Measurements from ENCODE around the gene PSD4. TPM values are rescaled to one million over a fixed set of nuclear protein-coding genes. Genes with fewer than 3 reads are reported as not detected.

Gene PSD4
- total and polyA plus RNA-seq, 2 experiments from 2014 or later, result 2.5 to 9.0 TPM

DNA sequence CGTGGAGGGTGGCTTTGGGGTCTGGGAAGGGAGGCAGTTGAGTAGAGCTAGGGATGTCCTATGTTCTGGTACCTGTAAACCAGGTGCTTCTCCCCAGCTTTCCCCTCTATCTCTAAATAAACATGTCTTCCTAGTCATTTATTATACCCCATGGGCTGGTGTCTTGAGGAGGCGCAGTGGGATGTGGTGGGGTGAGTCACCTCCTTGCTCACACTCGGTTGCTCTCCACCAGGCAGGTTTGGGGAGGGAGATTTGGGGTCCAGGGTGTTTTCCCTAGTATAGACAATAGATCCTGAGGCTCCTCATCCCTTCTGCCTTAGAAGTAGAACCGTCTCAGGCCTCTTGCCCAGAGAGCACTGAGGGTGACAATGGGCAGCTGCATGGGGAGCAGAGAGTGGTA is 5.1 kb downstream of the PSD4 start:
- no peak overlapping the region for H3K4me3 ChIP-seq
- H3K36me3 ChIP-seq, result no peaks in the 10 kb centered on the region
- no peaks in the 10 kb centered on the region for H3K27me3 ChIP-seq
- no peak overlapping the region for H3K27ac ChIP-seq
- no peak for DNase-seq (ENCODE audit: low read depth in 1 of 2, low spot score in 1 of 2)
- TF ChIP-seq, protein P1, sequence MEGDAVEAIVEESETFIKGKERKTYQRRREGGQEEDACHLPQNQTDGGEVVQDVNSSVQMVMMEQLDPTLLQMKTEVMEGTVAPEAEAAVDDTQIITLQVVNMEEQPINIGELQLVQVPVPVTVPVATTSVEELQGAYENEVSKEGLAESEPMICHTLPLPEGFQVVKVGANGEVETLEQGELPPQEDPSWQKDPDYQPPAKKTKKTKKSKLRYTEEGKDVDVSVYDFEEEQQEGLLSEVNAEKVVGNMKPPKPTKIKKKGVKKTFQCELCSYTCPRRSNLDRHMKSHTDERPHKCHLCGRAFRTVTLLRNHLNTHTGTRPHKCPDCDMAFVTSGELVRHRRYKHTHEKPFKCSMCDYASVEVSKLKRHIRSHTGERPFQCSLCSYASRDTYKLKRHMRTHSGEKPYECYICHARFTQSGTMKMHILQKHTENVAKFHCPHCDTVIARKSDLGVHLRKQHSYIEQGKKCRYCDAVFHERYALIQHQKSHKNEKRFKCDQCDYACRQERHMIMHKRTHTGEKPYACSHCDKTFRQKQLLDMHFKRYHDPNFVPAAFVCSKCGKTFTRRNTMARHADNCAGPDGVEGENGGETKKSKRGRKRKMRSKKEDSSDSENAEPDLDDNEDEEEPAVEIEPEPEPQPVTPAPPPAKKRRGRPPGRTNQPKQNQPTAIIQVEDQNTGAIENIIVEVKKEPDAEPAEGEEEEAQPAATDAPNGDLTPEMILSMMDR (IDR thresholded peaks at IDR 0.05; ENCODE audit: low read depth, low read length), result no peak
- H3K4me1 ChIP-seq (ENCODE audit: low read depth), result peaks cover 7% of the 10 kb centered on the region
- H3K9me3 ChIP-seq (ENCODE audit: low read depth), result no peaks in the 10 kb centered on the region

DNA sequence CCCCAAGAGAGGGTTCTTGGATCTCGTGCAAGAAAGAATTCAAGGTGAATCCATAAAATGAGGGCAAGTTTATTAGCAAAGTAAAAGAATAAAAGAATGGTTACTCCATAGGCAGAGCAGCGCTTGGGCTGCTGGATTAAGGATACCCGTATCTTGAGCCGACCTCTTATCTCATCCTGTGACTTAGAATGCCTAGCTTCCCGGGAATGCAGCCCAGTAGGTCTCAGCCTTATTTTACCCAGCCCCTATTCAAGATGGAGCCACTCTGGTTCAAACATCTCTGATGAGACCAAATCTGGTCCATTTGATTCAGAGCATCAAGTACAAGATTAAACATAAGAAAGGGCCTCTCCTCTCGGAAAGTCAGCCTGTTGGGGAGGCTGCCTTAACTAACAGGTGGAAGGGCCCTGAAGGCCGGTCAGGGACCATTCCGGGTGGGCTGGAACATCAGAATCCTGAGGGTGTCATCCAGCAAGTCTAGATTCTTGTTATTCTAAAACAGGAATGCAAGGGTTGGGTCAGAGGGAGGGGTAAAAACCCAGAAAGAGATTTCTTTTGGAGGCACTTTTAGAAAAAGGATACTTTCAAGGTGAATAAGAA is 5.8 kb downstream of the PSD4 start:
- H3K27me3 ChIP-seq, result no peaks in the 10 kb centered on the region
- no peak overlapping the region for H3K4me3 ChIP-seq
- TF ChIP-seq, protein P1 (IDR thresholded peaks at IDR 0.05; ENCODE audit: low read depth, low read length), result no peak
- peaks cover 7% of the 10 kb centered on the region for H3K4me1 ChIP-seq (ENCODE audit: low read depth)
- H3K36me3 ChIP-seq, result no peaks in the 10 kb centered on the region
- H3K9me3 ChIP-seq (ENCODE audit: low read depth), result no peaks in the 10 kb centered on the region
- no peak overlapping the region for H3K27ac ChIP-seq
- DNase-seq (ENCODE audit: low read depth in 1 of 2, low spot score in 1 of 2), result no peak

DNA sequence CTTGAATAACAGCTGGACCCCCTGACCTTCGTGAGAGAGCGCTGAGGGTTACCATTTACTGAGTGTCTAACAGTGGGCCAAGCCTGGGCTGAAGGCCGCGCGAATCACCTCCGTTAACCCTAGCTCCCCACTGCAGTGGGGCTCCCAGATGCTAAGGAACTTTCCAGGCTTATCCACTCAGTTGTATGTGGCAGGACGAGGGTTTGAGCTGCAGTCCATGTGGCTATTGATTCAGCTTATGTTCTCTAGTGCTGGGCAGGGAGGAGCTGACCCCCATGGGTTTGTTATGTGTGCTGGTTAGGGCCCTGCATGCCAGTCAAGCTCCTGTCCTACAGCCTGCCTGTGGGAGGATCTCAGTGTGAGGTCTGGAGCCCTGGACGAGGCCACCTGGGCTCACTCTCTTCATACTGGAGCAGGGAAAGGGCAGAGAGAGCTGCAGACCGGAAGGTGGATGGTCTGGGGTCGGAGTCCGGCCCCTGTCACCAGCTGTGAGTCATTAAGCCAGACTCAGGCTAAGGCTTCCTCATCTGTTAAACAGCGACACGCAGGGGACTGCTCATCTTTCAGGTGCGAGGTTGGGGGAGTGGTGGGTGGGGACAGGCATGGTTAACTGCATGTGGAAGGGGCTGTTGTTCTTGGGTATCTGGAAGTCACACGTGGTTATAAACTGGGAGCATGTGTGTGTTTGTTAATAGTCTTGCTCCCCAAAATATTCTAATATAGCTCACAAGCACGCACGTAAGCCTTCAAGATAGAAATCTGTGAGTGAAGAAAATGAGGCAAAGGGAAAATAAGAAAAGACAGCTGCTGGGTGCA is 6.6 kb downstream of the PSD4 start:
- H3K27ac ChIP-seq, result no peak overlapping the region
- TF ChIP-seq, protein P1 (IDR thresholded peaks at IDR 0.05; ENCODE audit: low read depth, low read length), result no peak
- no peaks in the 10 kb centered on the region for H3K27me3 ChIP-seq
- DNase-seq (ENCODE audit: low read depth in 1 of 2, low spot score in 1 of 2), result no peak
- H3K36me3 ChIP-seq, result no peaks in the 10 kb centered on the region
- H3K9me3 ChIP-seq (ENCODE audit: low read depth), result no peaks in the 10 kb centered on the region
- peaks cover 7% of the 10 kb centered on the region for H3K4me1 ChIP-seq (ENCODE audit: low read depth)
- no peak overlapping the region for H3K4me3 ChIP-seq

DNA sequence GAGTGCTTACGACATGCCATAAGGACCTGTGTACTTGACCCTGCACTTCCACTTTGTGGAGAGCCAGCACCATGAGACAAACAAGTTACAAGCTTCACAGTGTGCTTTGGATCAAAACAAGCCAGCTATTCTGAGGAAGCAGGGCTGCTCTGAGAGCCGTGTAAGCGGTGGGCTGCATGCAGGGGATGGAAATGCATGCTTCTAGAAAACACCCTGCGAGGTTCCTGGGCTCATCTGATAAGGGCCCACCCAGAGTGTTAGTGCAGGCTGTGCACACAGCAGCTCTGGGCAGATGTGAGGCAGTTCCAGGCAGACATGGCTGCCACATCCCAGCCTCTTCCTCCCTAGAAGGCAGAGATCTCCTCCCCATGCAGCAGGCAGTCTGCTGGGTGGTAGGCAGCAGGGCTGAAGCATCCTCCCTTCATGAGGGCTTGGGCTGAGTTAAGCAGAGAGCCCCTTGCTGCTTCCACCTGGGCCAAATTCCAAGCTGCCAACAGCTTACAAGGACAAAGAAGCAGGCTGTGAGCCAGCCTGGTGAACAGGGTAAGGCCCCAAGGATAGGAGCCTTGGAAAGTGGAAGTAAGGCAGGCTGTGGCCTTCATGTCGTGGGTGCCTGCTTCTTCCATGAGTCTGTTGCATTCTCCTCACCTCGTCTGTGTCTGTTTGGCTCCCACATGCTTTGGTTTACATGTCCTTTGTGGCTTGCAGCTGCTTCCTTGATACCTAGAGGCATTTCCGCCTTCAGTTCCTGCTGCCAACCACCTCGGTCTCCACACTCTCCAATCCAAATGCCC is 7.7 kb downstream of the PSD4 start:
- Histone ChIP-seq H3K27ac (no peak overlapping the region), H3K27me3 (no peaks in the 10 kb centered on the region), H3K36me3 (no peaks in the 10 kb centered on the region), H3K4me1 (ENCODE audit: low read depth) (peaks cover 7% of the 10 kb centered on the region), H3K9me3 (ENCODE audit: low read depth) (no peaks in the 10 kb centered on the region), H3K4me3 (no peak overlapping the region)
- peak in 1 of 2 donors; percentile 56 for DNase-seq (ENCODE audit: low read depth in 1 of 2, low spot score in 1 of 2)
- TF ChIP-seq, protein P1 (IDR thresholded peaks at IDR 0.05; ENCODE audit: low read depth, low read length), result no peak

DNA sequence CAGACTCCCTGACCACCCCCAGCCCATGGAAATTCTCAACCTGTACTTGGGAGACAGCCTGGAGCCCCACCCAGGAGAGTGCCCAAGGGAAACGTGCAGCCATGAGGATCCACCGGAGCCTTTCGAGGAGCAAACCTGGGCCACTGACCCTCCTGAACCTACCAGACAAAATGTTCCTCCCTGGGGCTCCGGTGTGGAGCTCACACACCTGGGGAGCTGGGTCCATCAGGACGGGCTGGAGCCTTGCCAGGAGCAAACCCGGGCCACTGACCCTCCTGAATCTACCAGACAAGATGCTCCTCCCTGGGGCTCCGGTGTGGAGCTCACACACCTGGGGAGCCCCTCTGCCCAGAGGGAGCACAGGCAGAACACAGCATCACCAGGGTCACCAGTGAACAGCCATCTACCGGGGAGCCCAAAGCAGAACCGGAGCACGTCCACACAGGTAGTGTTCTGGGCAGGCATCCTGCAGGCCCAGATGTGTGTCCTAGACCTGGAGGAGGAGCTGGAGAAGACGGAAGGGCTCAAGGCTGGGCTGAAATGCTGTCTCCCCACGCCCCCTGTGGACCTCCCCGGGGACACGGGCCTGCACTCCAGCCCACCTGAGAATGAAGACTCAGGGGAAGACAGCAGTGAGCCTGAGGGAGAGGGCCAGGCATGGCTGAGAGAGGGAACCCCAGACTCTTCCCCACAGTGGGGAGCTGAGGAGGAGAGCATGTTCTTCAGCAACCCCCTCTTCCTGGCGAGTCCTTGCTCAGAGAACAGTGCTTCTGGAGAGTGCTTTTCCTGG is 8.9 kb downstream of the PSD4 start:
- TF ChIP-seq, protein P1 (IDR thresholded peaks at IDR 0.05; ENCODE audit: low read depth, low read length), result no peak
- Histone ChIP-seq H3K9me3 (ENCODE audit: low read depth) (no peaks in the 10 kb centered on the region), H3K36me3 (no peaks in the 10 kb centered on the region), H3K4me1 (ENCODE audit: low read depth) (peaks cover 7% of the 10 kb centered on the region), H3K27ac (no peak overlapping the region), H3K27me3 (no peaks in the 10 kb centered on the region), H3K4me3 (no peak overlapping the region)
- DNase-seq (ENCODE audit: low read depth in 1 of 2, low spot score in 1 of 2), result no peak
